HG03571 (cell line): ENCODE data around the gene CYP4F12.

Experiments
- ATAC-seq: cut with Tn5 transposase; IDR thresholded peaks from one replicate; pipeline ENCODE4 v1.9.1; 2021; ENCODE audit not compliant: unreplicated experiment

CYP4F12 gene

GRCh38 chr19:15701757-15702533 is 29.1 kb downstream of the CYP4F12 start:
- no peak for ATAC-seq

DNA sequence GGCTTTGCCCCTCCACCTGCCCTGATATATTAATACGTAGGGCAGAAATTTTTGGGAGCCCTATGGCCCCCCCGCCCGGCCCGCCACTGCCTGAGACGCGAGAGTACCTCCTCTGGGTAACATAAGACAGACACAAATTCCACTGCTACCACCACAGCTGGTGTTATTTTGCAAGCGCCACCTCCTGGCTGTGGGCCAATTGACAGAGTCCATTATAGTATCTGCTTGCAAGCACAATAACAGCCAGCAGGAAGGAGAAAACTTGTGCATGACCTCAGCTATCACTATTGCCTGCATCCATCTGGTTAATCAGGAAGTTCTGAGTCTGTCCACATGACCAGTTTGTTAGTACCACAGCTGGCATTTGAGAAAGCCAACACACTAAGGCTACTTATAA is 29.6 kb downstream of the CYP4F12 start:
- no peak for ATAC-seq

- no peak for ATAC-seq
Measured at GRCh38 chr19:15714638-15715037, 41.8 kb downstream of the CYP4F12 start.

DNA sequence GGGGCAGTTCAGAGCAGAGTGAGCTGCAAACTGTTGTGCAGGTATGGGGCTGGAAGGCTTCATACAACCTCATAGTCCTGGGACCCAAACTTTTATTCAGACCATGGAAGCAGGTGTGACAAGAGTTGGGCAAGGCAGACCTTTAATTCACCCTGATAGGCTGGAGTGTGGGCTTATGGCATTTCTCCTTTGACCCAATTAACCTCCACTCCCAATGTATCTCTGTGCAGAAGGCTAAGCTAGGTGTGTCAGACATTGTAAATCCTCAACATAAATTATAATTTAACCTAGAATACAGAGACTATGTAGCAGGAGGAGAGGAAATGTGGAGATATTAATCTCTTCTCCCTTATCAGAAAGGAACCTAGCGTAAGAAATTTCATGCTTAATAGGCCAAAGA is 42.8 kb downstream of the CYP4F12 start:
- no peak for ATAC-seq

DNA sequence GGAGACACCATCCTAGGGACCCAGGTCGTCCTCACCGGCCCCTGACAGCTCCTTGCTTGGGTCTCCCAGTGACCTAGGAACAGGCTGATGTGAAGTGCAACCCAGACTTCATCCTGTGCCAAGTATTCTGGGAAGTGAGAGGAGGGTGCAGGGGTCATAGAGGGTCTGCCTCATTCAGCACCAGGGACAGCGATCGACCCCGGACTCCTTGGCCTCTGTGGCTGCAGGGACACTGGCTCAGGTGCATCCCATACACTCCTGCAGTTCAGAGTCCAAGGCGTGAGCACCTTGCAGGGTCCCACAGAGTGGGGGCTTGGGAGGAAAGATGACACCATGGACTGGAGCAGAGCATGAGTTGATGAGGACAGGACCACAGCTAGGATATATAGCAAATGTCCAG is 44.9 kb downstream of the CYP4F12 start:
- ATAC-seq = no peak

GRCh38 chr19:15721268-15721667 is 48.4 kb downstream of the CYP4F12 start:
- no peak for ATAC-seq

DNA sequence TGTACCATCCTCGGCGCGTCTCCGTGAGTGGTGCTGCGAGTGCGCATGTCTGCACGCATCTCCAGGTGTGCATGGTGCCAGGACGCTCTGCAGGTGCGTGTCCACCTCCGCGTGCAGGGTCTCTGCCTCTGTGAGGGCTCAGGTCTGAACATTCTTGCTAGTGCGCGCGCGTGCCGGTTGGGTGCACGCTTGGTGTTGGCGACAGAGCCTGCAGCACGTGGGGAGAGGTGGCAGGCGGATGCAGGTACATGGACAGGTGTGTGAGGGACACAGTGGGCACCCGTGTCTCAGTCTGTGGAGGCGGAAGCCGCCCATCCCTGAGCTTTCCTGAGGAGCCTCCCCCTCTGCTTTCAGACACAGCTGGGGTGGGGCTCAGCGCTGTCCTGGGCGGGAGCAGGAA is 50.1 kb downstream of the CYP4F12 start:
- ATAC-seq = no peak

DNA sequence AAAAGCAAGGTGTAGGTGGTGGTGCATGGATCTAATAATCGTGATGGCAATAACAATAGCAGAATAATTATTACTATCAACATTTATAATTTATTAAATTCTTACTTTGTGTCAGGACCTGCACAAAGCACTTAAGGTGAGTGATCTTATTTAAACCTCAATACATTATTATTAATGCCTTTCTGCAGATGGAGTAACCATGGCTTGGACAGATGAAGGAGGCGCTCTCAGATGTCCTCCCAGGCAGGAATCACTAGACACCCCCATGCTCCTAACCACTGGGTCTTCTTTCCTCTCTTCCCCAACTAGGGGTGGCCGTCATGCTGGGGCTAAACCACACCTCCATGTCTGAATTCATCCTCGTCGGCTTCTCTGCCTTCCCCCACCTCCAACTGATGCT is 54.8 kb downstream of the CYP4F12 start, which contains the start of gene OR10H2:
Gene OR10H2 (plus strand): TSS at position 301 of the 400 bp plus-strand sequence. CDS start 20 bp downstream, at position 321.
- ATAC-seq = no peak

DNA sequence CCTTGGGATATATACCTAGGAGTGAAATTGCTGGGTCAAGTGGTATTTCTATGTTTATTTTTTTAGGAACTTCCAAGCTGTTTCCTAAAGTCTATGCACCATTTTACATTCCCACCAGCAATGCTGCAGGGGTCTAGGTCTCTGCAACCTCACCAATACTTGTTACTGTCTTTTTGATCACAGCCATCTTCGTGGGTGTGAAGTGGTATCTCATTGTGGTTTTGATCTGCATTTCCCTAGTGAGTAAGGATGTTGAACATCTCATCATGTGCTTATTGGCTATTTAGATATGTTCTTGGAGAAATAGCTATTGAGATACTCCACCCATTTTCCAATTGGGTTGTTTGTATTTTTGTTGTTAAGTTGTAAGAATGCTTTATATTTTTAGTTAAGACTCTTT is 57.7 kb downstream of the CYP4F12 start:
- no peak for ATAC-seq

- ATAC-seq = no peak
Measured at GRCh38 chr19:15732388-15732787, 59.5 kb downstream of the CYP4F12 start.

- ATAC-seq = no peak
Measured at GRCh38 chr19:15733895-15734294, 61.0 kb downstream of the CYP4F12 start.

DNA sequence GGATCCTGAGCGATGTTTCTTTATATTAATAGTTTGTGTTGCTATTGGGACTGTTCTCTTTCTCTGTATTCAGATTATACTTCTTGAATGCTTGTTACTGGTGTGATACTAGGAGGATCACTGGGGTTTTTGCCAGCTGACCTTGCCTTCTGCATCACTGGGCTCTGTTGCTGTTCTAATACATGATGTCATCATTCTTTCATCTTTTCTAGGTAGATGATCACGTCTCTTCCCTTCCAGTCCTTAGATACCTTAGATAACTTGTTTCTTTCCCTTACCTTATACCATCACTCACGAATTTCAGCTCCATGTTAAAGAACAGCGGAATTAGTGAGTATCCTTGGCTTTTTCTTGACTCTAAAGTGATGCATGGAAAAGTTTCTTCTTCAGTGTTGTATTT is 64.8 kb downstream of the CYP4F12 start, which contains the start of gene OR10H3:
Gene OR10H3 (plus strand): TSS at position 264 of the 400 bp plus-strand sequence. CDS start 3,408 bp downstream, outside the sequence.
- ATAC-seq = no peak

GRCh38 chr19:15740785-15741184 is 67.9 kb downstream of the CYP4F12 start:
- ATAC-seq = no peak
